Skeletal muscle satellite cell (primary cell): ENCODE measurements around the gene USO1.

Experiments used
- H3K27me3 ChIP-seq: 2 replicates; pipeline ENCODE4 v1.7.0; 2013; ENCODE audit warnings: low read length; ENCODE audit not compliant: control insufficient read depth, insufficient read depth
- H3K36me3 ChIP-seq: 2 replicates; pipeline ENCODE4 v1.7.0; 2013; ENCODE audit warnings: mild to moderate bottlenecking, control low read depth, low read length; ENCODE audit not compliant: insufficient read depth
- H3K4me1 ChIP-seq: 2 replicates; pipeline ENCODE4 v1.7.0; 2013; ENCODE audit warnings: low read length; ENCODE audit not compliant: control insufficient read depth, insufficient read depth
- H3K4me2 ChIP-seq: 2 replicates; pipeline ENCODE4 v1.7.0; 2013; ENCODE audit warnings: mild to moderate bottlenecking, low read length
- H3K4me3 ChIP-seq: 2 replicates; pipeline ENCODE4 v1.7.0; 2013; ENCODE audit warnings: low read length
- H3K9ac ChIP-seq: 2 replicates; pipeline ENCODE4 v1.7.0; 2013; ENCODE audit warnings: mild to moderate bottlenecking, low read depth, low read length, moderate library complexity
- H3K9me3 ChIP-seq: replicated peaks from 2 replicates; pipeline ENCODE4 v1.7.0; 2013; ENCODE audit warnings: mild to moderate bottlenecking, control low read depth, low read length

The USO1 gene

GRCh38 chr4:75696581-75696980 is 27.8 kb upstream of the USO1 start:
- Histone ChIP-seq H3K4me1 (no peaks in the 10 kb centered on the region), H3K4me3 (no peak overlapping the region), H3K4me2 (no peak overlapping the region), H3K36me3 (no peaks in the 10 kb centered on the region), H3K27me3 (no peaks in the 10 kb centered on the region), H3K9me3 (no peaks in the 10 kb centered on the region), H3K9ac (no peak overlapping the region)

GRCh38 chr4:75698162-75698962 is 26.0 kb upstream of the USO1 start:
- Histone ChIP-seq H3K4me2 (no peak overlapping the region), H3K9me3 (no peaks in the 10 kb centered on the region), H3K36me3 (no peaks in the 10 kb centered on the region), H3K4me1 (no peaks in the 10 kb centered on the region), H3K9ac (no peak overlapping the region), H3K27me3 (no peaks in the 10 kb centered on the region), H3K4me3 (no peak overlapping the region)

DNA sequence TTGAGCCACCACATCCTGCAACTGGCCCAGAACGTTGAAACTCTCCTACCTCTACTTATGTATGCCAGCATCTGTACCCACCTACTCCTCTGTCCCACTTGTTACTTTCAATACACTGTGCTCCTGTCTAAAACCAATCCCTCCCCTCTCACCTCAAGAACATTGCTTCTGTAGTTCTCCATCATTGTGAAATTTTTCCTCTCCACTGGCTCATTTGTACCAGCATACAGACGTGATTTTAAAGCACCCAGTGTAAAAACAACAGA is 25.5 kb upstream of the USO1 start:
- H3K4me1 ChIP-seq, result no peaks in the 10 kb centered on the region
- no peaks in the 10 kb centered on the region for H3K27me3 ChIP-seq
- no peak overlapping the region for H3K9ac ChIP-seq
- H3K4me3 ChIP-seq, result no peak overlapping the region
- H3K4me2 ChIP-seq, result no peak overlapping the region
- no peaks in the 10 kb centered on the region for H3K36me3 ChIP-seq
- no peaks in the 10 kb centered on the region for H3K9me3 ChIP-seq

GRCh38 chr4:75699299-75699698 is 25.1 kb upstream of the USO1 start:
- Histone ChIP-seq H3K27me3 (no peaks in the 10 kb centered on the region), H3K9ac (no peak overlapping the region), H3K4me2 (no peak overlapping the region), H3K9me3 (no peaks in the 10 kb centered on the region), H3K4me1 (no peaks in the 10 kb centered on the region), H3K36me3 (no peaks in the 10 kb centered on the region), H3K4me3 (no peak overlapping the region)

- Histone ChIP-seq H3K9ac (no peak overlapping the region), H3K4me3 (no peak overlapping the region), H3K36me3 (no peaks in the 10 kb centered on the region), H3K9me3 (no peaks in the 10 kb centered on the region), H3K4me2 (no peak overlapping the region), H3K27me3 (no peaks in the 10 kb centered on the region), H3K4me1 (no peaks in the 10 kb centered on the region)
Observed at GRCh38 chr4:75702919-75703411, 21.4 kb upstream of the USO1 start.

DNA sequence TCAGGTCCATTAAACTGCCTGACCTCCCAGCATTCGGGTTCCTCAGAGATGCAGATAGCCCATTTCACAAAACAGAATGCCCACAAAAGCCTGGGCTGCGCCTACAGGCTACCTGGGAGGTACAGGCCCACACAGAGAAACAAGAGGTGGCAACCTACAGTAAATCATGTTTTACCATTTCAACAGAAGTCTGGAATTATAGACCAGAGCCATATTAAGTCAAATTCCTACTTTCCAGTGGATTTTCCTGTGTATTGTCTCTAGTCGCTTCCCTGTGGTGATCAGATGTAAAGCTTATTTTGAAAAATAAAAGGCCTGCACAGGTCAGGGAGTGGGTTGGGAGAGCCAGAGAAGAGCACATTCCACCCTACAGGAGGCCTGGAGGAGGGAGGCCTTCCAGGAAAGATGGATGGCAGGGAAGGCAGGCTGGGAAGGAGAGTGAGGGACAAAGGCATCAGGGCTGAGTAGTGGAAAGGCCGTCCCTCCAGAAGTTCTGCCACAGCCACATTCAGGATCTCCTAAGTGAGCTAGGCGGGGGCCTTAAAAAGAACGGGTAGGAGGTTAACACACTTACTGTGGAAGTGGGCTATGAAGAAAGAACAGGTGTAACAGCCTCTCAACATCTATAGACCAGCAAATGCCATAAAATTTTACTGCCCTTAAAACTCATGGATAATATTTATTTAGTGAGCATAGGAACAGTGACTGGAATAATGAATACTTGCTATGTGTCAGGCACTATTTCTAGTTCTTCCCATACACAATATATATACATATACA is 19.0 kb upstream of the USO1 start:
- H3K4me1 ChIP-seq, result no peaks in the 10 kb centered on the region
- no peaks in the 10 kb centered on the region for H3K9me3 ChIP-seq
- no peak overlapping the region for H3K9ac ChIP-seq
- H3K4me2 ChIP-seq, result no peak overlapping the region
- no peaks in the 10 kb centered on the region for H3K27me3 ChIP-seq
- H3K36me3 ChIP-seq, result no peaks in the 10 kb centered on the region
- H3K4me3 ChIP-seq, result no peak overlapping the region

- H3K36me3 ChIP-seq, result no peaks in the 10 kb centered on the region
- no peaks in the 10 kb centered on the region for H3K4me1 ChIP-seq
- H3K9ac ChIP-seq, result no peak overlapping the region
- no peak overlapping the region for H3K4me2 ChIP-seq
- H3K9me3 ChIP-seq, result no peaks in the 10 kb centered on the region
- no peak overlapping the region for H3K4me3 ChIP-seq
- no peaks in the 10 kb centered on the region for H3K27me3 ChIP-seq
Observed at GRCh38 chr4:75708218-75708691, 16.1 kb upstream of the USO1 start.

GRCh38 chr4:75710246-75710645 is 14.1 kb upstream of the USO1 start:
- H3K4me2 ChIP-seq, result no peak overlapping the region
- no peaks in the 10 kb centered on the region for H3K27me3 ChIP-seq
- peaks cover 11% of the 10 kb centered on the region for H3K4me1 ChIP-seq
- H3K9me3 ChIP-seq, result no peaks in the 10 kb centered on the region
- no peak overlapping the region for H3K4me3 ChIP-seq
- no peak overlapping the region for H3K9ac ChIP-seq
- H3K36me3 ChIP-seq, result no peaks in the 10 kb centered on the region

GRCh38 chr4:75714011-75714410 is 10.4 kb upstream of the USO1 start:
- Histone ChIP-seq H3K4me2 (no peak overlapping the region), H3K9me3 (no peaks in the 10 kb centered on the region), H3K36me3 (no peaks in the 10 kb centered on the region), H3K27me3 (no peaks in the 10 kb centered on the region), H3K9ac (no peak overlapping the region), H3K4me3 (no peak overlapping the region), H3K4me1 (peaks cover 18% of the 10 kb centered on the region)

GRCh38 chr4:75714704-75715103 is 9.7 kb upstream of the USO1 start:
- no peaks in the 10 kb centered on the region for H3K27me3 ChIP-seq
- no peak overlapping the region for H3K4me3 ChIP-seq
- H3K4me1 ChIP-seq, result peaks cover 18% of the 10 kb centered on the region
- no peaks in the 10 kb centered on the region for H3K9me3 ChIP-seq
- no peaks in the 10 kb centered on the region for H3K36me3 ChIP-seq
- H3K4me2 ChIP-seq, result peak overlapping the region; percentile 52
- peak overlapping the region; percentile 61 for H3K9ac ChIP-seq

DNA sequence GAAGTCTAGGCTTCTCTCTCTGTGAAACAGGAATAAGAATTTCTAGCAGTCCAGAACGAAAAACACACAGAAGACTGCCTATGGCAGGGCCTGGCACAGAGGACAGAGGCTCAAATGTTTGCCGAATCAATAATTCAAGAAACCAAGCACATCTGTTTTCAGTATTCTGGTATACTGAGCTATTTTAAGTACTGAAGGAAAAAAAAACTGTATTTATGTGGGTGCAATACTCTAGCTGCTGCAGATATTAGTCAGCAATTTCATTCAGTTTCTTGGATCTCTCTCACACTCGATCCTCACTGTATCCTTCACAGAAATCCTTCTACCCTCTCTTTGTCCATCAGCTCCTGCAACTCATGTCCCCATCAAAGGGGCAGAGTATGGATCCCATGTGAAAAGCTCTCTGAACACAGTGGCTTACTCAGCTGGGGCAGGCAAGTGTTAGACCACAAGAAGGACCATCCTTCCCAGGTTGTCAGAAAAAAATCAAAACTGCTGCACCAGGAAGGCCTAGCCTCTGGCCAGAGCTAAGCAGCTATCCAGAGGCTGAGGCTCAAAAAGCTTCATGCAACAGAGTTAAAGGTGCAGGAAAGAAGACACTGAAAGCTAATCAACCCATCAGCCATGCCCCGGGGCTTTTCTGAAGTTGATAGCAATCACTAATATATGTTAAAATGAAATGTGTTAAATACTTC is 9.1 kb upstream of the USO1 start:
- H3K4me2 ChIP-seq, result peak overlapping the region; percentile 52
- H3K9me3 ChIP-seq, result no peaks in the 10 kb centered on the region
- H3K27me3 ChIP-seq, result no peaks in the 10 kb centered on the region
- no peaks in the 10 kb centered on the region for H3K36me3 ChIP-seq
- H3K9ac ChIP-seq, result peak overlapping the region; percentile 61
- peak overlapping the region; percentile 23 for H3K4me3 ChIP-seq
- H3K4me1 ChIP-seq, result peaks cover 18% of the 10 kb centered on the region
